GM21390 (cell line): ENCODE results near the gene TFPI2.

Experiments used
- ATAC-seq: cut with Tn5 transposase; IDR thresholded peaks from one replicate; pipeline ENCODE4 v1.9.1; 2021; ENCODE audit not compliant: unreplicated experiment

The TFPI2 gene

DNA sequence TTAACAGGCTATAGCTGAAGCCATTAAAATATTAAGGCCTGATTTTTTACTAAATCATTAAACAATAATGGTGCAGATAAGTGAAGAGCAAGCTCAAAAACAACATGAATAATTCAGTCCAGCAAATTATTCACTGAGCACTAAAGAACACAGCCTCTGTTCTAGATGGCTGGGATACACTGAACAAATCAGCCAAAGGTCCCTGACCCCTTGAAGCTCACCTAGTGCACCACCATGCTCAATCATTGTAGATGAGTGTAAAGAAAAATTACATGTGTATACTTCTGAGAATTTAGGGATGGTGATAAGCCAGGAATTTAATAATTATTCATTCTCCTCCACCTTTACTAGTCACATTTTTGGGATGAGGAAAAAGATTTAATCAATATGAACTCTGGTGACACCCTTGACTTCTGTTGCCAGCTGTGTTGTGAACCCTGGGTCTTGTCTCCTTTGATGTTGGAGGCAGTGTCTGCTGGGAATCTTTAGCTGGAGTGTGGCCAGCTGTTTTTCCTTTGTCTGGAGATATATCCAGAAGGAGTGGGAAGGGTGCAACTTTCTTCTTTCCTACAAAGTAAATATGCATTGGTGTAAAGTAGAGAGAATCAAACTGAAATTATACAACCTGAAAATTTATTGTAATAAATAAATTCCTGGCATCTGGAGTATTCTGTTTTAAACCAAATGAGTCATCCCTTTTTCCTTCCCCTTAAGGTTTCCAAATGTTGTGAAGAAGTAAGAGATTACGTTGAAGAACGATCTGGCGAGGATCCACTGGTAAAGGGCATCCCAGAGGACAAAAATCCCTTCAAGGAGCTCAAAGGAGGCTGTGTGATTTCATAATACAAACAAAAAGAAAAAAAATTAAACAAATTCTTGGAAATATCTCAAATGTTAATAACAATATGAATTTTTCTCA is 19.8 kb upstream of the TFPI2 start:
- no peak for ATAC-seq

DNA sequence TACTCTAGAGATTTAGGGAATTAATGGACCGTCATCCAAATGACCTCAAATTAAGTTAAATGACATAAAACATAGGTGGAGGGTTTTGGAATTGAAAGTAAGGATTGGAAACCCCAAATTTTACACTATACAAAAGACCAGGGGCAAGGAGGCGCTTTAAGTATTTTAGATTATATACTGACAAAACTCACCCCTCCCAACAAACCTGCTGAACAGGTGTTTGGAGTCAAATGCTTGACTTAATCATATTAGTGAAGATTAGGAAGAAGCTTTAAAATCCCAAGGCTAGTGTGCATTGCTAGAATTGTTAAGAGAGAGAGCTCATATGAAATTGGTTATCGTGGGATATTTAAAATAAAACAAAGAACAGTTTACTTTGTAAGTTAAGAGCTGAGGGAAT is 15.7 kb upstream of the TFPI2 start, which contains the start of gene GNGT1:
GNGT1 (plus strand) TSS at position 301 of the 400 bp plus-strand sequence. CDS start 180 bp downstream, outside the sequence.
- ATAC-seq = no peak

DNA sequence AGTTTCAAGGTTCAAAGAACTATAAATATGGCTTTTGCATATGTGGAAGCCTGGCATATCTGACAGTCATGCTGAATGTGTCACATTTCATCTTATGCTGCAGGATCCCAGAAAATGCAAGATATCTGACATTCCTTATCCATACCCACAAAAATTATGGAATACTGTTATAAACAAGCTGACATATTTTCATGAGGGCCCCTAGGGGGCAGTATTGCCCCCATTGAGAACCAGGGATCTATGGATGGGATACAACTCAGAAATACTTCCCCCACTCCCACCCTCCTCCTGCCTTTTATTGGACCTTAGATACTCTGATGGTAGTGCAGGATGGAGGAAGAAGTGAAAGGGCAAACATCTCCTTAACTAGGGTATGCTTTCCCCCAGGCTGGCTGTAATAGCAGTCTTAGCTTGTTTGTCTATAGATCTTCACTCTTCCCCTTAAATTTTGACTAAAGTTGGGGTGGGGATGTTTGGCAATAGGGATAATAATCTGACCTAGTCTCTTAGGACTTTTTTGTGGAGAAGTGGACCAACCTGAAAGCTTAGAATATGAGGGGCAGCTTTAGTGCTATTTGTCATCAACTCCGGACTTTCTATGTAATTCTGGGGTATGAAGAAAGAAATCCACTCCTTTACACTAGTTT is 12.3 kb upstream of the TFPI2 start:
- ATAC-seq = no peak

DNA sequence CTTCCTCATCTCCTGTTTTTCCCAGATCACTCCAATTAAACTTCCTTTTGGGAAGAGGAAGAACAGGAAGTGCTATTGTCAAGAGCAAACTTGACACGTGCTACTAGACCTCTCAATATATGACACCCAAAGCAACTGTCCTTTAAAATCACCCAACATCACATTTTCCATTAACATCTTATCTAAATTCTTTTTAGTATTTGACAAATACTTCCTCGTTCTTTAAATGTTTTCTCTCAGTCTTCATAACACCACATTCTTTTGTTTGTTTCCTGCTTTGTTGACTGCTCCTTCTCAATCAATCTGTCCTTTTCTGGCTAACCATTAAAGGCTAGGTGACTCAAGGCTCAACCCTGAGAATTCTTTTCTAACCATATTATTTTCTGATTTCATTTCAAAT is 7.1 kb upstream of the TFPI2 start:
- ATAC-seq = no peak

DNA sequence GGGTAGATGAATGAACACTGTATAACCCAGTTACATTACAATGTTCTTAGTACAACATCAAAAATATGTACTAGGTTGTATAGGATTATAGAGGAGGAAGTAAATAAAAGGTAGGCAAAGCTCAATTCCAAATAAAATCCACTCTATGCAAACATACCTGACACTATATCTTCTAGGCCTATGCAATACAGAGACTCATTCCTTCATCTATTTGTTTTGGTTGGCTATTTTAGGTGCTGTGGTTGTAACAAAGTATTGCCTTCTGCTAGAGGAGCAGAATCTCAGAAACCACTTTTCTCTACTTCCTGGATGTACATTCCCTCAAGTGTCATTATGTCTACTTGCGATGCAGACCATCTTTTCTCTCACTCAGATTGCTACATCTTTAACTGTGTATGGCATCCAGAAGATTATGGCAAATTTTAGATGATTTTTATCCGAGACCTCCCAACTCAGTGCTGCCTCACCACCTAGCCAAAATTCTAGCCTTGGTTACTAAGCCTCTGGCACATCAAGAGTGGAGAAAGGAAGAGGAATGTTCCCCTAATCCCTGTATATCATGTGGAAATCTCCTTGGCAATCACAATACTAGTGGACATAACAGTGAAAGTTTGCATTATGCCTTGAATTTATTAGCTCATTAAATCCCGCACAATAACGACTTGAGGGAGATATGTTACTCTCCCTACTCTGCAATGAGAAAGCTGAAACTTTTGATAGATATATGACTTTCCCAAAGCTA is 5.5 kb upstream of the TFPI2 start:
- no peak for ATAC-seq

DNA sequence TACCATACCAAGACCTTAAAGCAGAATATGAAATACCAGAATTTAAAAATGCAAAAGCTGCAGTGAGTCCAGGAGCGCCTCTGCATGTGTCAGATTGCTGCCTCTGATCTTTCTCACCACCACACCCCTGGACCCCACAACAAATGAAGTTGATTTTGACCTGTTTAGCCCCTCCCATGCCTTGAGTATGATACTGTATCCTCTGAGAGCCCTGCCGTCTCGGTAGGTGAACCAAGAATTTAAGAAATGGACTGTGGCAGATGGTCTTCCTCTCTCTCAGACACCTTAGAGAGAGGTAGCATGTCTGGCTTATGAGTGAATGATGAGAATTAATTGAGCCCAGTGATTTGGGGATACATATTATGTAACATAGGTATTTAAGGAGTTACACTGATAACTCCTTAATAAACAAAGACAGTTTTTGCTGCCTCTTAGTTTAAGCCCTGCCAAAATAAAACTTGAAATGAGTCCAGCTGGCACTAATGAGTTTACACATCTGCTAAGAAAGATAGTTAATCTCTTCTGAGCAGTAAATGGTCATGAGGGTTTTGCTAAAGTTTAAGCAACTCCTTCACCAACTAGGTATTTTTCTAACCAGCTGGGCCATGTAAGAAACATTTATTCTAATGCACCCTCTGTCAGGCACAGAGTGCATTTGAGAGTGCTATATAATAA is 4.5 kb upstream of the TFPI2 start:
- no peak for ATAC-seq

DNA sequence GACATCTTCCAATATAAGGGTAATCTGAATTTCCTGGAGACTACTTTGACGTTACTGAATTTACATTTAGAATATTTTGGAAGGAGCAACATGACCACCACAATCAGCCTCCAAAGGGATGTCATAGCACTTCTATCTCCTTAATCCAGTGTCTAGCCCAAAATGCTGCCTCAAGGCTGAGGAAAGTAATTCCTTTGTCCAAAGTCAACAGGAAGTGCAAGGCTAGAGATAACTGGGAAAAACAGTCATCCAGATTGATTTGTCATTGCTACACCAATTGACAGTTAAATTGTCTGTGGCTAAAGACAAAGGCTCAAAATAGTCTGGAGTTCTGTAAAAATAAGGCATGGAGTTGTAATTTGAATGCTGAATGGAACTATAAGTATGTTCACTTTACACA is 3.9 kb upstream of the TFPI2 start:
- no peak for ATAC-seq

DNA sequence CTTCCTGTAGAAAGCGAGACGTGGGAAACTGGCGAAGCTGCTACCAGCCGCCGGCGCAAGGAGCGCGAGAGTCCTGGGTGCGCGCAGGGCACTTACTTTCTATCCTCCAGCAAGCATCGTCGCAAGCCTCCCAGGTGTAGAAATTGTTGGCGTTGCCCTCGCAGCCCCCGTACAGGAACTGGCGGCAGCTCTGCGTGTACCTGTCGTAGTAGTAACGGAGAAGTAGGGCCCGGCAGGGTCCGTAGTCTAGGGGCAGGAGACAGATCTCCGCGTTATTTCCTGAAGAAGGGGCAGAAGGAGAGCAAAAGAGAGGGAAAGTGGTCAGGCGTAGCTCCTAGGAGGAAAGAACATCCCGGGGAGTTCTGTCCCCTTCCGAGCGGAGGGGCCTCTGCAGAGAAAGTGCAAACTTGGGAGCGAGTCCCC is 501 bp downstream of the TFPI2 start:
- peak; percentile 73 for ATAC-seq

DNA sequence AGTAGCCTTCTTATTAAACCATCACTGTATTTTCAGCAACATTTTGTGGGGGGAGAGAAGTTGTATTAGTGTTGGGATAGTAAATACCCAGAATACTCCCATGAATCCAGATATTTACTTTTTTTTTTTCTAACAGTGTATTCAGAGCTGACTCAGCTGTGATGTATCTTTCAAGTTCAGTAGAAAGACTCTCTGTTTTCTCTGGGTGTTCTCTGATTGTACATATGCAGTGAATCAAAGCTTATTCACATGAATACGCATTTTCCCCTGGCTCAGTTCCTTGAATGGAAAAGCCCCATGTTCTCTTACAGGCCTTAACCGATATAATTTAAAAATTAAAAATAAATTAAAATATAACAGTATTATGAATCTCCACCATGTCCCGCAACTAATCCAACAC is 1.3 kb downstream of the TFPI2 start:
- no peak for ATAC-seq

DNA sequence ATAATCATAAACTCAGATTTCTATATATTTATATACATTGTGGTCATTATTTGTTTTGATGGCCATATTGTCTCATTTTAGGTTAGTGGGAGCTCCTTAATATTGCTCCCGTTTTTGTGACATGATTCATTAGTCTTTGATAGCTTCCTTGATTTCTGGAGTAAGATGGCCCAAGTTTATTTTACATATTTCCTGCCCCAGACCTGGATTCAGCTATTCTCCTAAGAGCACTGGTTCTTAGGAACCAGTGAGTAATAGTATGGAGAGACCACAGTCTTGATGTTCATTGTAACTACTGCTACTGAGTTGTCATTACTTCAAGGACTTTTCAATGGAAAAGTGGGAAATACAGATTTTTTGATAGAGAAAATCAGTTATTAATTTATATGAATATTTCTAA is 6.0 kb downstream of the TFPI2 start:
- ATAC-seq = no peak

DNA sequence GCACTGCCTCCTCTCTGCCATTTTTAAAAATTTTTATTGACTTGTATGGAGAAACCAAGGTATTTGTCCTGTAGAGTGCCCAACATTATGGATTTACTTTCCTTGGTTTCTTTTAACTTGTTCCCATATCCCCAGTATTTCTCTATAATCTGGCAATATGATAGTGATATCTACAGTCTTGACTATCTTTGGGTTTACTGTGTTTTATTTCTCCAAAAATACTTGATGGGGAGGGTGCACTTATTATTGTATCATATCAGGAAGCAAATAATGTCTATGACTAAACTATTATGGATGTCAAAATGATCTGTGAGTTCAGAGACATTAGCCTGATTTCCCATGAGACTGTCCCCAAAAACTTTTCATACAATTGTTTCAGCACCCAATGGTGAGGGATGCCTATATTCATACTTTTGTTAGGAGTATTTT is 6.6 kb downstream of the TFPI2 start:
- ATAC-seq = no peak

DNA sequence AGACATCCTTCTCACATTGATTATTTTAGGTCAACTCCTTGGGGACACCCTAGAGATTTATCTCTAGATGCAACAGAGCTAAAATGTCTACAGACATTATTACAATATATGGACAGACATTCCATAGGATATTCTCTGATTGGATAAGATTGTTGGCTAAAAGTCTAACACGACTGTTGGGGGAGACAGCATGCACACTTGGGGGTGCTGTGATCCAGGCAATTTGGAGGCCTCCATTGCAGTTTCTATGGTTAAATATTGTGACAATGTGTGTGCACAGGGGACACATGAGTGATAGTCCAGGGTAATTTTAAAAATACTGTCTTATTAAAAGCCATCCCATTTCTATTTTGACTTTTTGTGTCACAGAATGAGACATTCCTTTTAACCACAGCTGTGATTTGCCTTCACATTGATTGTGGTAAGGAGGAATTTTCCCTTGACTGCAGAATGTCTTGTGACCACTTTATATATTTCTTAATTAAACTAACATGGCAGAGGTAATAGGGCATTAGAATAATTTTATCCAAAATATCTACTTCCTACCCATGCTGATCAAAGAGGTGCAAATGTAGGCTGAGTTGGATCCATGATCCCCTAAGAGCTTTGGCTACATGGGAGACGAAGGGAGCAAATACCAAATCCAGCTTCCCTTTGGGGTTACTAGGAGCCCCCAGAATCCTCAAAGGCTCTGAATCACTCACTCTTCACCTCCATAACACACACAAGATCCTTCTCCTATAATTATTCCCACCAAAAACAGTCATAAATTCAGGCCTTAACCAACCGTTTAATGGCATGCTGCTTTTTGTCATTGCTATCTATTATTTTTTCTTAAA is 7.3 kb downstream of the TFPI2 start:
- ATAC-seq = no peak

DNA sequence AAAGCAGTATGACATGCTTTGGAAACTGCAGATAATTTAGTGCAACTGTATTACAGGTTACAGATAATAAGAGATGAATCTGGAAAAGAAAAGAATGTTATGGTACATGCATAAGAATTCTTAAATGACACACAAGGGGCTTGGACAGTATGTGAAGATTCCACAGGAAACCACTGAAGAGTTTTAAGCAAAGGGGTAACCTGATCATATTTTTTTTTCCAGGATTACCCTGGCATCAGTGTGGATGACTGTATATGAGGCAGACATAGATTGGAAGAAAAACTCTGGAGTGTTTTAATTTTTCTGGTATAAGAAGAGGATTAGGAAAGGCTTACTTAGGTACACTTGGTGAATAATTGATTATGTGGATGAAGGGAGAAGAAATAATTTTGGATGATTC is 8.1 kb downstream of the TFPI2 start:
- ATAC-seq = no peak

DNA sequence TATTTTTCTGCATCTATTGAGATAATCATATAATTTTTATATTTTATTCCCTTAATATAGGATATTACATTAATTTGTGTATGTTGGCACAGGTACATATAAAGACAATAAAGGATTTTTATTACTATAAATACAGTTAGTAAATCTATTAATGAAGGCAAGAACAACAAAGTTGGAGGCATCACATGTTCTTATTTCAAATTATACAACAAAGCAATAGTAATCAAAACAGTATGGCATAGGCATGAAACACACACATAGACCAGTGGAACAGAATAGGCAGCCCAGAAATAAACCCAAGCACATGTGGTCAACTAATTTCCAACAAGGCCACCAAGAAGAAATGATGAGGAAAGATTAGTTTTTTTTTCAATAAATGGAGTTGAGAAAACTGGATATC is 11.2 kb downstream of the TFPI2 start:
- ATAC-seq = no peak

DNA sequence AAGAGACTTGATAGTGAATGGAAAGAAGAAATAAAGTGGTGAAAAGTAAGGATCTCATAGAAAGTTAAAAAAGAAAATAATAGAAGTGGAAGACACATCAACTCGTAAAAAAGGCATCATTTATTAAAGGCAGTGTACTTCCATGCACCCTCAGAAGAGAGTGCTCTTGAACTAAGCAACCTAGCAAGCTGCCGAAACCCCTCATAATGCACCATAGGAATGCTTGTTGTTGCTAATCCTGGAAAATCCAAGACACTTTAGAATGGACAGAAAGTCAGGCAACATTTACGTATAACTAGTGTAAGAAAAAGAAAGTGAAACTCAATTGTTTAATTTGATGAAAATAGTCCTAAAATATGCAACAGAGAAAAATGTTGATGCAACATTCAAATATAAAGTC is 12.8 kb downstream of the TFPI2 start:
- no peak for ATAC-seq

DNA sequence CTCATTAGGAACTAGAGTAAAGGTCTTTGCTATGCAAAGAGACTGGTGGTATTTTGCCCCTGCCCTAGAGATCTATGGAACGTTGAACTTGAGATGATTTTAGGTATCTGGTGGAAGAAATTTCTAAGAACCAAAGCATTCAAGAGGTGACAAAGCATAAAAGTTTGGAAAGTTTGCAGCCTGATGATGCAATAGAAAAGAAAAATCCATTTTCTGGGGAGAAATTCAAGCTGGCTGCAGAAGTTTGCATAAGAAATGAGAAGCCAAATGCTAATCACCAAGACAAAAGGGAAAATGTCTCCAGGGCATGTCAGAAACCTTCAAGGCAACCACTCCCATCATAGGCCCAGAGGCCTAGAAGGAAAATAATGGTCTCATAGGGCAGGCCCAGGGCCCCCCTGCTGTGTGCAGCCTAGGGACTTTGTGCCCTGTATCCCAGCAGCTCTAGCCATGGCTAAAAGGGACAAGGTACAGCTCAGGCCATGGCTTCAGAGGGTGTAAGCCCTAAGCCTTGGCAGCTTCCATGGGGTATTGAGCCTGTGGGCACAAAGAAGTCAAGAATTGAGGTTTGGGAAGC is 16.5 kb downstream of the TFPI2 start:
- ATAC-seq = no peak

DNA sequence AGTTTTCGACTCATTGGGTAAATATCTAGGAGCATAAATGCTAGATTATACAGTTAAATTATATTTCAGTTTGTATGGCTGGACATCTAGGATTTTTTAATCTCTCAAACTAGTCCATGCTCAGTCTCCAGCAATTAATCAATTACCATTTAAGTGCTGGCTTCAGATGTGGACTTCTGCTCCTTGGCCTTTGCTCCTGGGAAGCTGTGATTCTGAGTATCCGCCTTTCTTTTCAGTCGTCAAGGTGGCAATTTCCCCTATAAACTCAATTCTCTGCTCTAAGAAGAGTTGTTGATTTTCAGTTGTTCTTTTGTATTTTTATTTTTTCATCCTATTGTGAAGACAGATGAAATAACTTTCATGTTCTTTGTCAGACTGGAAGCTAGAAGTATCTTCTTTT is 23.7 kb downstream of the TFPI2 start:
- no peak for ATAC-seq

DNA sequence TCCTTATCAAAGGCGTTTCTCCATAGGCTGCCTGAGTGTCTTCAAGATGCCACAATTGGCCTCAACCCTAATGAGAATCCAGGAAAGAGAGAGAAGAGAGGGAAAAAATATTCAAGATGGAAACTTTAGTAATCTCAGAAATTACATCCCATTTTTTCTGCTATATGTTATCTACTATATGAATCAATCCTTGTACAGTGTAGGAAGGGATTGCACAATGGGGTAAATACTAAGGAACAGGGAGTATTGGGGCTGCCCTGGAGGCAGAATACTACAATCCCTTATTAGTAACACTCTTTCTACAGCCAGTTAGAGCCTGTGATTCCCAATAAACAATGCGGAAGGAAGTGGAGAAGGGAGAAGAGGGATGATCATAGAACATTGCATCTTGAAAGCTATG is 27.9 kb downstream of the TFPI2 start:
- ATAC-seq = no peak

DNA sequence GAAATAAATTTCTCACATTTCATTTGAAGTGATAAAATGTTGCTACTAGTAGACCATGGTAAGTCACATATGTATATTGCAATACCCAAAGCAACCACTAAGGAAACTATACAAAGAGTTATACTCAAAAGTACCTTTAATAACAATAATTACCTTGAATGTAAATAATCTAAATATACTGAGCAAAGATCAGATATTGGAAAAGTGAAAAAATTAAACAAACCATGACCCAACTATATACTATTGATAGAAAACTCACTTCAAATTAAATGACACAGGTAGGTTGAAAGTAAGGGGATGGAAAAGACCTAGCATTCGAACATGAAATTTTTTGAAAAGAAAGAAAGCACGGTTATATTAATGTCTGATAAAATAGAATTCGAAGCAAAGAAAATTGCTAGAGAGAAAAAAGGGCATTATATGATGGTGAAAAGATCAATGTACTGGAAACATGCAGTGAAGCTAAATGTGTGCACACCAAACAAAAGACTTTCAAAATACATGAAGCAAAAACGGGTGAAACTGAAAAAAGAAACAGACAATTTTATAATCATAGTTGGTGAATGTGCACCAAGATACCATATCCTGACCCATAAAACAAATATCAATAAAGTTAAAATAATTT is 29.1 kb downstream of the TFPI2 start:
- ATAC-seq = no peak
